HG02623 (cell line): ENCODE results near the gene PIGU.
A peak's percentile ranks its signal among the peaks of the same experiment; 100 is the strongest.

Experiments
- ATAC-seq: cut with Tn5 transposase; IDR thresholded peaks from one replicate; pipeline ENCODE4 v1.9.1; 2021; ENCODE audit warnings: moderate library complexity; ENCODE audit not compliant: unreplicated experiment

The PIGU gene

DNA sequence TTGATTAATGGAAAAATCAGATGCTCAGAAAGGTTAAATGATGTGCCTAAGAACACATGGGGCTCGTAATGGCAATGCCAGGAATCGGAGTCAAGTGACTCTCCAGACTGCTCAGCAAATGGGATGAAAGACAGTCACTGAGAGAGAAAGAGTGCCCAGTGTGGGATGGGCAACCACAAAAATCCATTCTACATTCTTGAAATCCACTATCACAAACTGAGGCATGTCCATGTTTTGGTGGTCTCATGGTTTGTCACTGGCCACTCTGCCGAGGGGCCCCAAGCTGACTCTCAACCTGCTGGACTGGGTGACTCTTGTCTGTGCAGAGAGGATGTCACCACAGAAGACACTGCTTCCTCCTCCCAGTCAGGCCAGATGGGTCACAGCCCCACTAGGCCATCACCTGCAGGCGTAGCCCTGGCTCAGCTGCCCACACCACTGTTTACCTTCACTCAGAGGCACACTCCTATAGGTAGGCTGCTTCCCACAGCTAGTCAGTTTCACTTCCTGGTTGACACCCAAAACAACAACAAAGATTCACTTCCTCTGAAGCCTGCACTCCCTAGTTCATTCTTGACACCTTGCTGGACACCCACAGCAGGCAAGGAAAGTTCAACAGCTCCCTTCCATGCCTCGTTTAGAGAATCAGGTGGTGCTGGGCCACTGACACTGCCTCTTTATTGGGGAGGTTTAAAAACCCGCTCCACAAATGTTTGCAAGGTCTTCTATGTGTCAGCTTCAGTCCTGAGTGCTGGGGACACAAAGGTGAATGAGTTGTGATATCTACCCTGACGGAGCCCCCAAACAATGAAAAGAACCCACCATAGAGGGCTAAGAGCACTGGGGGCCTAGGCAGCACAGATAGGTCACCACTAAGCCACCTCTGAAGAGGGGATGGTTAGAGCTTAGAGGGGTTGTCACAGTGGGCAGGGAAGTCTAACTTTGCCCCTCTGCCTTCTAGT, 96.6 kb downstream of the PIGU start:
- peak; percentile 65 for ATAC-seq

- no peak for ATAC-seq
Measured at GRCh38 chr20:34579191-34579978, 97.5 kb downstream of the PIGU start.

- no peak for ATAC-seq
Measured at GRCh38 chr20:34578521-34578920, 98.4 kb downstream of the PIGU start.

DNA sequence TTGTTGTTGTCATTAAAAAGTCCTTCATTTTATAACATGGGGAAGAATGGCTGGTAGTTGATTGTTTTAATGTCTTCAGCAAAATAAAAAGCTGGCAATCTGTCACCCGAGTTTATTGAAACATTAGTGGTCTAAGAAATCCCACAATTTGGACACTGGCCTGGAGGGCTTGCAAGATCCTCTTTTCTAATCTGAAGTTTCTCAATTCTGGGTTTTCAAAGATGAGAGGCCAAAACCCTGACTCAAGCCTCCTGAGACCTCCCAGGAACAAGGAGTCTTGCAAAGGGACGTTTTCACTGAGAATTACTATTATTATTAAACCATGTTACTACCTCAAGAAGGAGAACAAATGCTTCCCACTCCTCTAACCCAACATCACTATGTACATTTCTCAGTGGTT, 98.9 kb downstream of the PIGU start:
- ATAC-seq = no peak

GRCh38 chr20:34577061-34577460, 99.8 kb downstream of the PIGU start:
- no peak for ATAC-seq

DNA sequence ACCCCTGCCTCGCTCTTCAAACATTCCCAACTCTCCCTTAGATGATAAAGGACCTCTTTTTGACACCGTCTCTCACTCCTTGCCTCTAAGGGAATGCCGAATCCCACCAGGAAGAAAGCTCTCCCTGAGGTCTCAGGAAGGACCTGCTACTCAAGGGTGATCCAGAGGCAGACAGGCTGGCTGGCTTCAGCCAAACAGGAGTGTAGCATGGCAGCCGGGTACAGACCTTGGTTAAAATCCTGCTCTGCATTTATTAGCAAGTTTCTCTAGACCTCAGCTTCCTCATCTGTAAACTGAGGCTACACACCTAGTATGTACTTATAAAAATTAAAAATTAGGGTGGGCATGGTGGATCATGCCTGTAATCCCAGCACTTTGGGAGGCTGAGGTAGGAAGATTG, 101.1 kb downstream of the PIGU start:
- ATAC-seq = no peak

DNA sequence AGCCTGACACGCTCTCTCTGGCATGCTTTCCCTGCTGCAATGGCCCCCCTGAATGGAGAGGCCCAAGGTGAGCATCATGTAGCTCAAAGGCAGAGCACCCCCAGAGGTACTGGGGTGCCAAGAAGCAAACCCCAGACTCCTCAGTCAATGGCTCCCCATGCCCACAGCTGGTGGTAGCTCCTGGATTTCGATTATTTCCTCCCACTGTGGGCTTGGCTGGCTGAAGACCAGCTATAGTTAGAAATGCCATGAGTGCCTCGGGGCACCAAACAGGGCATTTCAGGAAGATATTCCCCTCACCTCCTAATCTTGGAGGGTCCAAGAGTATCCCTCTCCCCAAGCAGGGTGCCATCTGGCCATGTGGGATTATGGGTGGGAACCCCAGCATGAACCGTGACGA, 101.6 kb downstream of the PIGU start:
- ATAC-seq = no peak

- ATAC-seq = no peak
Measured at GRCh38 chr20:34574861-34575260, 102.0 kb downstream of the PIGU start.

DNA sequence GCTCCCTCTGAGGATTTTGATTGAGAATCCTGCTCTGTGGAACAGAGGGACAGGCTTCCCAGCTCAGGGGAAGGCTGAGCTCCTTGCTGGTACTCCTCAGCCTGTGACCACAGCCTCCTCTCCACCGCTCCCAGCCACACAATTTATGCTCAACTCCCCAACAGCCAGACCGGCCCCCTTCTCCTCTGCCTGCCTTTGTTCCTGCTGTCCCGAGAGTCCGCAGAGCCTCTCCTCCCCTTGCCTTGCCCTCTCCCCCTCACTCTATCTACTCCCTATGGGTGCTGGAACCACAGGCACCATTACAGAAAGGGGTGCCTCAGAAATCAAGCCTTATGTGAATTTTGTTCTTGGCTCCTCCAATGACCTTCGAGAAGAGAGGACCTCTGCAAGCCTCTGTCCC, 102.5 kb downstream of the PIGU start:
- ATAC-seq = no peak

DNA sequence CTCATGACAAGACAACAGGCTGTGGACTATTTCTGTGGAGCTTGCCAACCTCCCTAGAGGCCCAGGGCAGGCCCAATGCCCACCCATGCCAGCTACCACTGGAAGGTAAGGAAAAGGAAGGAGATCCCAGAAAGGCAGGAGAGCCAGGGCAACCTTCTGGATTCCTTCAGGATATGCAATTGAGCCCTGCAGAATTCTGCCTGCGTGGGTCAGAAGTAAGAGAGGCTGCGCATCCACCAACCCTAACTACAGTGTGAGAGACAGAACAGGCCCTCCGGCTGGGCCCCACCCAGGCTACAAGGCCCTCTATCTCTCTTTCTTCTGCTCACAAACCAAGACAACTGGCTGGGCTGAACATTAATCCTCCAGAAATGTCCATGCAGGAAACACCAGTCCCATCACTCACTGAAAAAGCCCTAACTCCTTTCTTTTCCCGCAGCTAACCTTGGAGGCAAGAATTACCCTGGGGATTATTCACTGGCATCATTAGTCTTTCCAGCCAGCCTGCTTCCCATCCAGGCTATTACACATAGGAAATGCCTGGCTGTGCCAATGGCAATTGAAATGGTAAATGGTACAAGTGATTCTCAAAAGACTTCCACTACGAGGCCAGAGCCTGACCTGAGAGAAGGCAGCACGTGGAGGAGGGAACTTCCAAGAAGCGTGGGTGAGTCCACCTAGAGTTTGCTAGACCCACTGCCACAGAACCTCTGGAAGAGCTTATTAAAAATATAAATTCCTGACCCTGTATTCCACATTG, 103.2 kb downstream of the PIGU start:
- no peak for ATAC-seq

- ATAC-seq = no peak
Measured at GRCh38 chr20:34571753-34572152, 105.1 kb downstream of the PIGU start.

GRCh38 chr20:34570859-34571306, 106.0 kb downstream of the PIGU start:
- ATAC-seq = no peak

GRCh38 chr20:34569598-34569997, 107.3 kb downstream of the PIGU start:
- ATAC-seq = no peak

DNA sequence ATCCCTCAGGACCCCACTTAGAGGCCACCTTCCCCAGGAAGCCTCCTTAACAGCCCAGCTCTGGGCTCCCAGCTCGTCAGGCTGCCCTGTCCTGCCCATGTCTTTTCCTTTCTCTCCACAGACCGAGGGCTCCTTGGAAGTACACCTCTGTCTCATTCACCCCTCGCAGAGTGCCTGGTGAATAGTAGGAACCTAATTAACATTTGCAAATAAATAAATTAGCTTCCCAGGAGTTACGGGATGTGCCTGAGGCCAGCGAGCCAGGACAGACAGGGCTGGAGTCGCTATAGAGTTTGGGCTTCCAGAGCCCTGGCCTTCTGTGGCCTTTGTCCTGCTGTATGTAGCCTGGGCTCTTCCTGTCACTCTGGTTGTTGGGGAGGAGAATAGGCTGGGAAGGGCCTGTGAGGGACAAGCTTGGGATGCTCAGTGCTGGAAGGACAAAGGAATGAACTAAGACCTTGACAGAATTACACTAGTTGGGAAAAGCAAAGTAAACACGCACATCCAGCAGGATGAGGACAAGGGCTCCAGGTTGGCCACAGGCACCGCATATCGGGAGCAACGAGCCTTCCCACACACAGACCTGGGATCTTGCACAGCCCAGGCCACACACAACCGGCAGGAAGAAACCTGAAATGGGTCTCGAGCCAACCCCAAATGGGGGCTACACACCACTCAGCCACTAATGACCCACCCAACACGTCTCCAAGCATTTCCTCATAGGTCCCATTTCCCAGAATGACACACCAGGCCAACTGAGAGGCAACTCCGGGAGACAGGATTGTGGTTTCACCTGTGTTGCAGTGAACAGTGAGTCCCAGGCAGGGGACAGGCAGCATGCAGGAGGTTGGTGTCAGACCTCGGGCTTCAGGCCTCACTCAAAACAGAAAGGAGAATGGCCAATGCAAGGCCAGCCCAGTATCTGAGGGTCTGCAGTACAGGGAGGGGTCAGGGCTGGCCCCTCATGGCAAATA, 108.7 kb downstream of the PIGU start:
- ATAC-seq = no peak

- no peak for ATAC-seq
Measured at GRCh38 chr20:34566978-34567891, 109.7 kb downstream of the PIGU start.

- ATAC-seq = no peak
Measured at GRCh38 chr20:34564833-34565232, 112.1 kb downstream of the PIGU start.

GRCh38 chr20:34562641-34563040, 114.3 kb downstream of the PIGU start:
- no peak for ATAC-seq

DNA sequence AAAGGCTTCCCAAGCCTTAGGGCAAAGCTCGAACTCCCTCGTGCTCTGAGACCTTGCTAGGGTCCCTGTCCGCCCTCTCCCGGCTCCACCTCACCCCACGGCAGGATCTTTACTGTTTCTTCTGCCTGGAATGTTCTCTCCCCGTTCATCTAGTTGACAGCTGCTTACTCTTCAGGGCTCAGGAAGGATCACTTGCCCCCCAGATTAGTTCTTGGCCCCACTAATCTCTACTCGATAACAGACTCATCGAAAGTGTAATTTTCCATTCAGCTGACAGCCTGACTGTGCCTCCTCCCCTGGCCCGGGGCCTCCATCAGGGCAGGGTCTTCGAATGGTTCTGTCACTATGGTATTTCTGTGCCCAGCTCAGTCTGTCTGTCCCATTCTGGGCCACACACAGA, 115.2 kb downstream of the PIGU start:
- no peak for ATAC-seq

DNA sequence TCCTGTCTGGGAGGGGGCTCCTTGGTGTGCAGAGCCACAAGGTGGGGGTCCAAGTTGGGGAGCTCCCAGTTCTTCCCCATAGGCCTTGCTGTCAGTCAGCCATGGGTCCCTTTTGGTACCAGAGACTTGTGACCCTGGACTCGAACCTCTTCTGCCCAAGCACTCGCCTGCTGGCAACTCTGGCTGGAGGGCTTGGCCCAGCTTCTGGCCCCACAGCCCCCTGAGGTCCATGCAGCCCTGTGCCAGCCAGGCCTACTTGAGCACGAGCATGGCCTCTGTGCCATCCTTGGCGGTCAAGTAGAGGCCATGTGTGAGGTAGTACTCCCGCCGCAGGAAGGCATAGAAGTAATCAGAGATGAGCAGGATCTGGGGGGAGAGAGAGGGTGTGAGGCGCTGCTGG, 116.3 kb downstream of the PIGU start:
- no peak for ATAC-seq
